SU-DHL-6 (cell line): ENCODE measurements around the gene MASP1.

ENCODE experiments used
- H2AFZ ChIP-seq: fragments of 200-600 bp; sonication (generic); 2 replicates; pipeline ENCODE4 v1.6.1; 2014; ENCODE audit warnings: low read depth, mild to moderate bottlenecking, moderate library complexity, mixed read lengths, antibody characterized with exemption, low read length; ENCODE audit not compliant: severe bottlenecking
- H3F3A ChIP-seq: fragments of 200-600 bp; shearing (Covaris generic); 2 replicates; pipeline ENCODE4 v1.6.0; 2016; ENCODE audit warnings: antibody characterized with exemption, mild to moderate bottlenecking; ENCODE audit not compliant: insufficient read depth
- H3K27ac ChIP-seq: fragments of 200-600 bp; sonication (generic); 2 replicates; pipeline ENCODE4 v1.5.1; 2016; ENCODE audit warnings: low read depth, mild to moderate bottlenecking, low read length, moderate library complexity, mixed read lengths
- H3K27me3 ChIP-seq: fragments of 200-600 bp; sonication (generic), shearing (Covaris generic); 2 replicates; pipeline ENCODE4 v1.6.0; 2014; ENCODE audit warnings: mild to moderate bottlenecking, low read length
- H3K36me3 ChIP-seq: fragments of 200-600 bp; sonication (generic); 2 replicates; pipeline ENCODE4 v1.6.1; 2014; ENCODE audit warnings: mild to moderate bottlenecking, low read length, mixed read lengths
- H3K4me2 ChIP-seq: fragments of 300-600, 200-600 bp; shearing (Covaris generic), sonication (generic); 2 replicates; pipeline ENCODE4 v1.6.0; 2014; ENCODE audit warnings: low read length, low read depth, mild to moderate bottlenecking; ENCODE audit not compliant: poor library complexity, severe bottlenecking
- H3K4me3 ChIP-seq: fragments of 200-600 bp; sonication (generic); 2 replicates; pipeline ENCODE4 v1.5.1; 2014; ENCODE audit warnings: antibody characterized with exemption, low read length, mild to moderate bottlenecking, mixed read lengths; ENCODE audit not compliant: insufficient read depth, poor library complexity, severe bottlenecking
- H3K79me2 ChIP-seq: fragments of 200-600 bp; sonication (generic); 2 replicates; pipeline ENCODE4 v1.6.1; 2014; ENCODE audit warnings: mild to moderate bottlenecking, low read length, moderate library complexity; ENCODE audit not compliant: insufficient read depth
- H3K9ac ChIP-seq: fragments of 200-600 bp; sonication (generic); 2 replicates; pipeline ENCODE4 v1.7.0; 2014; ENCODE audit warnings: mild to moderate bottlenecking, low read length
- H3K9me2 ChIP-seq: fragments of 200-600 bp; sonication (generic); replicated peaks from 2 replicates; pipeline ENCODE4 v1.6.1; 2014; ENCODE audit warnings: low read length; ENCODE audit not compliant: insufficient read depth
- H3K9me3 ChIP-seq: fragments of 200-600 bp; sonication (generic); 2 replicates; pipeline ENCODE4 v1.6.1; 2014; ENCODE audit warnings: low read length, mixed read lengths; ENCODE audit not compliant: insufficient read depth
- H4K20me1 ChIP-seq: fragments of 200-600 bp; sonication (generic); 2 replicates; pipeline ENCODE4 v1.6.1; 2014; ENCODE audit warnings: low read depth, mild to moderate bottlenecking, antibody characterized with exemption, low read length, moderate library complexity, mixed read lengths
- CTCF ChIP-seq: fragments of 200-600 bp; sonication (generic); IDR thresholded peaks from one replicate; pipeline ENCODE4 v1.5.1; 2017; ENCODE audit warnings: antibody characterized with exemption, mild to moderate bottlenecking, low read length, moderate library complexity; ENCODE audit not compliant: insufficient read depth, poor library complexity, severe bottlenecking
- EZH2phosphoT487 ChIP-seq: fragments of 200-600 bp; sonication (generic), shearing (Covaris generic); conservative IDR thresholded peaks from 2 replicates; pipeline ENCODE4 v1.6.1; 2018; ENCODE audit warnings: mild to moderate bottlenecking, antibody characterized with exemption, low read length, moderate library complexity, mixed read lengths

MASP1 gene

DNA sequence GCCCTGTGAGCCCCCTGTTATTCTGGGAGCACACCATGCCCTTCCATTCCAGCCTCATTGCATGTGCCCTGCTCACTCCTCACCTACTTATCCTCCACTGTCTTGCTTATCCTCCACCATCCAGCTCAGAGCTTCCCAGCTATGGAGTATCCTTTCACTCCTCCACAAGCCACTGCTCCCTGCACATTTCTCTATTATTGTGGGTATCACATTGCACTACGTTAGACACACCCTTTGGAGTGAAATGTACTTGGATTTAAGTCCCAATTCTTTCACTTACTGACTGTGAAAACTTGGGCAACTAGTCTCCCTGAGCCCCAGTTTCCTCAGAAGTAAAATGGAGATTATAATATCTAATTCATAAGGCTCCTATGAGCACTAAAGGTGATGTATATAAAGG is 4.3 kb downstream of the MASP1 start:
- no peak for TF ChIP-seq EZH2phosphoT487
- no peak for TF ChIP-seq CTCF
- no peak overlapping the region for H3K27ac ChIP-seq
- no peaks in the 10 kb centered on the region for H3F3A ChIP-seq
- no peaks in the 10 kb centered on the region for H3K27me3 ChIP-seq
- no peak overlapping the region for H3K4me3 ChIP-seq
- H3K9me2 ChIP-seq, result no peaks in the 10 kb centered on the region
- no peaks in the 10 kb centered on the region for H4K20me1 ChIP-seq
- no peaks in the 10 kb centered on the region for H3K79me2 ChIP-seq
- no peak overlapping the region for H3K4me2 ChIP-seq
- H3K9me3 ChIP-seq, result no peaks in the 10 kb centered on the region
- no peaks in the 10 kb centered on the region for H3K36me3 ChIP-seq
- no peak overlapping the region for H3K9ac ChIP-seq
- H2AFZ ChIP-seq, result no peak overlapping the region

DNA sequence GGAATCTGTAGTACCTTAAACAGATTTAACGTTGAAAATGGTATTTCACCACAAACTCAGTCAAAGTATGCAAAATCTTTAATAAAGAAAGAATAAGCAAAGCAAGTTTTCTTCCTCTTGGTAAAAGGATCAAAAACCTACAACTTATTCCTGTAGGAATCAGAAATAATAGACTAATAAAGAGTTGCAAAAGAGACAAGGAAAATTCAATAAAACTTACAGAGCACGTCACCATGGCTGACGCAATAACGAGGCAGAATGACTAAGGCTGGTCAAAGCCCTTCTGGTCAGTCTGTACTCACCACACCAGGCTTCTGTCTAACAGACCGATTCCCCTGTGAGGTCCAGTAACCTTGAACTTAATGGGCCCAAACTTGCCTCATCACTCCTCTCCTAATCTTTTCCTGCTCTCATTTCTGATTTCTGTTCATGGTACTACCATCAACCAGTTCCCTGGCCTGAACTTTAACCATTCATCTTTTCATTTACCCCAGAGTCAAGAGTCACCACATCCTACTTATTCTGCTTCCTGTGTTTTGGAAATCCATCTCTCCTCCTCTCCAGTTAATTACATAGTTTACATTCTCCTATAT is 5.0 kb downstream of the MASP1 start:
- no peak overlapping the region for H3K4me3 ChIP-seq

DNA sequence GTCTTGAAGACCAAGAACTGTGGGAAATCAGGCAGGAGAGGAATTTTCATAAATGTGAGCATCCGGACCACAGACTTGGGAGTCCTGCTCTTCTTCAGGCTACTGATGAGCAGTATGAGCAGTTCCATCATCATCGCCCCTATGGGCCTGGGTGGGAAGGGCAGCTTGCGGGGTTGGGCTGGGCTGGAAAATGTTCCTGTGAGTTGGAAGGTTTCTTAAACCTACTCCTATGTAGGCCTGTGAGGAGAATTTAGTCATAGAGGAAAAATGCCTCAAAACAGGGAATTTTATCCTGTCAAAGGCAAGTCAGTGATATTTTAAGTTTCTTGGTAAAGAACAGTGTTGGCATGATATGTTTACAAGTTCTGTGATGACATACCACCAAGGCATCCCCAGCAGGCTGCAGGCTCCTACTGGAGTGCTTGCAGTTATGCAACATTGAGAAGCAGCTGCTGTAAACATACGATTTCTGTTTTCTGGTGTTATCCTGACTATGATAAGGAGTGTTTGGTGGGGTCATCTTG is 10.3 kb downstream of the MASP1 start:
- no peaks in the 10 kb centered on the region for H3F3A ChIP-seq
- H3K9me3 ChIP-seq, result no peaks in the 10 kb centered on the region
- no peak overlapping the region for H3K9ac ChIP-seq
- H3K79me2 ChIP-seq, result no peaks in the 10 kb centered on the region
- no peak overlapping the region for H3K4me2 ChIP-seq
- no peaks in the 10 kb centered on the region for H3K9me2 ChIP-seq
- H4K20me1 ChIP-seq, result no peaks in the 10 kb centered on the region
- H3K27me3 ChIP-seq, result no peaks in the 10 kb centered on the region; the same call in 1 of the 2 replicates
- H3K27ac ChIP-seq, result no peak overlapping the region
- TF ChIP-seq EZH2phosphoT487, result no peak
- no peak for TF ChIP-seq CTCF
- no peak overlapping the region for H3K4me3 ChIP-seq
- no peaks in the 10 kb centered on the region for H3K36me3 ChIP-seq
- no peak overlapping the region for H2AFZ ChIP-seq

More for the DNA sequence above, 5.0 kb downstream of the MASP1 start:
- H3K36me3 ChIP-seq, result no peaks in the 10 kb centered on the region
- no peak overlapping the region for H3K9ac ChIP-seq
- no peaks in the 10 kb centered on the region for H3K79me2 ChIP-seq
- H3K9me2 ChIP-seq, result no peaks in the 10 kb centered on the region
- no peaks in the 10 kb centered on the region for H3F3A ChIP-seq
- H3K27ac ChIP-seq, result no peak overlapping the region
- no peaks in the 10 kb centered on the region for H4K20me1 ChIP-seq
- no peaks in the 10 kb centered on the region for H3K27me3 ChIP-seq
- no peak overlapping the region for H2AFZ ChIP-seq
- H3K9me3 ChIP-seq, result no peaks in the 10 kb centered on the region
- no peak overlapping the region for H3K4me2 ChIP-seq
- TF ChIP-seq CTCF (no peak), EZH2phosphoT487 (no peak)
